C4-2B (cell line): ENCODE measurements around the gene TSPEAR.

Experiments
- CTCF ChIP-seq: fragments of 450-650 bp; conservative IDR thresholded peaks from 2 replicates; pipeline ENCODE4 v1.5.1; 2017; ENCODE audit warnings: mild to moderate bottlenecking
- ZFX ChIP-seq: fragments of 450-650 bp; IDR thresholded peaks from 2 replicates; pipeline ENCODE4 v1.6.1; 2017

- TF ChIP-seq CTCF (no peak), ZFX (no peak)
These were observed 12.8 kb upstream of the TSPEAR start for GRCh38 chr21:44724196-44724595.
